IMR-90 (cell line): ENCODE data around the gene WDR62. TPM values are rescaled to one million over a fixed set of nuclear protein-coding genes. Genes with fewer than 3 reads are reported as not detected.
"Not testable (repeated sequence)": the region's sequence is repeated elsewhere in the genome, so short reads cannot be mapped to it uniquely, and the experiment has no call there.

Experiments
- ATAC-seq: fragments of 200-7000 bp; cut with Tn5 transposase; 2 replicates; pipeline ENCODE4 v1.9.1; 2020; ENCODE audit warnings: low read depth, mild to moderate bottlenecking, moderate library complexity
- BruUV-seq: library from RNA; stranded (reverse); fragments of 400-500 nt; replicated peaks from 2 replicates; lab custom pipeline; 2021; lab: Mats Ljungman, UMichigan
- CTCF ChIA-PET: fragments of 300-600 bp; formaldehyde crosslinking; extraction: SDS; loops from one replicate; lab custom pipeline; 2021; ENCODE audit warnings: antibody characterized with exemption; lab: Yijun Ruan, JAX
- POLR2A ChIA-PET: fragments of 300-600 bp; sonication (Branson Sonifier 250); formaldehyde crosslinking; loops from one replicate; lab custom pipeline; 2022; ENCODE audit warnings: antibody characterized with exemption; ENCODE audit not compliant: unreplicated experiment; lab: Charles Lee
- DNase-seq: peaks from one replicate; pipeline ENCODE4 v3.0.0; 2013
- H2AFZ ChIP-seq: replicated peaks from 2 replicates; pipeline ENCODE3; 2013; ENCODE audit warnings: low read length, mild to moderate bottlenecking; ENCODE audit not compliant: poor library complexity
- H2AK5ac ChIP-seq: 2 replicates; pipeline ENCODE4 v1.6.1; 2013; ENCODE audit warnings: low read depth, low read length, inconsistent platforms
- H2AK9ac ChIP-seq: replicated peaks from 2 replicates; pipeline ENCODE3; 2013; ENCODE audit warnings: mild to moderate bottlenecking, low read depth, low read length, moderate library complexity; ENCODE audit not compliant: poor library complexity
- H2BK120ac ChIP-seq: 2 replicates; pipeline ENCODE4 v1.6.1; 2013; ENCODE audit warnings: low read depth, low read length, inconsistent platforms
- H2BK15ac ChIP-seq: 3 replicates; pipeline ENCODE4 v1.6.1; 2013; ENCODE audit warnings: low read depth, low read length, inconsistent platforms
- H2BK20ac ChIP-seq: 2 replicates; pipeline ENCODE4 v1.6.1; 2013; ENCODE audit warnings: low read depth, mild to moderate bottlenecking, inconsistent platforms, low read length, moderate library complexity
- H2BK5ac ChIP-seq: 2 replicates; pipeline ENCODE4 v1.6.1; 2013; ENCODE audit warnings: mild to moderate bottlenecking, low read depth, low read length, inconsistent platforms; ENCODE audit not compliant: poor library complexity, severe bottlenecking
- H3K14ac ChIP-seq: replicated peaks from 2 replicates; pipeline ENCODE4 v1.6.1; 2013; ENCODE audit warnings: low read depth, low read length, inconsistent platforms
- H3K18ac ChIP-seq: 2 replicates; pipeline ENCODE4 v1.6.1; 2013; ENCODE audit warnings: low read depth, low read length, control low read depth
- H3K23ac ChIP-seq: 2 replicates; pipeline ENCODE4 v1.6.1; 2013; ENCODE audit warnings: low read depth, low read length, inconsistent platforms
- H3K27ac ChIP-seq: 2 replicates; pipeline ENCODE4 v1.5.1; 2013; ENCODE audit warnings: mild to moderate bottlenecking, control low read depth, low read length; ENCODE audit not compliant: insufficient read depth
- H3K27me3 ChIP-seq: 2 replicates; pipeline ENCODE4 v1.6.1; 2013; ENCODE audit warnings: low read length; ENCODE audit not compliant: control insufficient read depth, insufficient read depth
- H3K36me3 ChIP-seq: 2 replicates; pipeline ENCODE4 v1.6.1; 2013; ENCODE audit warnings: low read length, mixed read lengths; ENCODE audit not compliant: control insufficient read depth, insufficient read depth
- H3K4ac ChIP-seq: 2 replicates; pipeline ENCODE4 v1.6.1; 2013; ENCODE audit warnings: low read depth, low read length, inconsistent platforms
- H3K4me1 ChIP-seq: 2 replicates; pipeline ENCODE4 v1.6.1; 2013; ENCODE audit warnings: low read length, mixed read lengths; ENCODE audit not compliant: control insufficient read depth, insufficient read depth
- H3K4me2 ChIP-seq: 2 replicates; pipeline ENCODE4 v1.6.1; 2013; ENCODE audit warnings: low read depth, mild to moderate bottlenecking, control low read depth, low read length, moderate library complexity
- H3K4me3 ChIP-seq: 2 replicates; pipeline ENCODE4 v1.5.1; 2013; ENCODE audit warnings: low read depth, mild to moderate bottlenecking, control low read depth, low read length, moderate library complexity; ENCODE audit not compliant: insufficient read depth
- H3K56ac ChIP-seq: 2 replicates; pipeline ENCODE4 v1.6.1; 2013; ENCODE audit warnings: low read length, inconsistent platforms; ENCODE audit not compliant: insufficient read depth; ENCODE audit errors: extremely low read depth
- H3K79me1 ChIP-seq, 2 experiments: 2 replicates each; pipeline ENCODE4 v1.6.1; 2013; ENCODE audit warnings: low read length in 2 of 2, inconsistent platforms in 1 of 2, low read depth in 1 of 2
- H3K9ac ChIP-seq: 2 replicates; pipeline ENCODE4 v1.6.1; 2013; ENCODE audit warnings: low read depth, low read length, control low read depth
- H3K9me1 ChIP-seq: 2 replicates; pipeline ENCODE4 v1.6.1; 2013; ENCODE audit warnings: low read length, inconsistent platforms; ENCODE audit not compliant: insufficient read depth
- H3K9me3 ChIP-seq: 2 replicates; pipeline ENCODE4 v1.6.1; 2013; ENCODE audit warnings: low read length; ENCODE audit not compliant: control insufficient read depth, insufficient read depth
- H4K20me1 ChIP-seq: 2 replicates; pipeline ENCODE4 v1.6.1; 2013; ENCODE audit warnings: low read length, inconsistent platforms; ENCODE audit not compliant: insufficient read depth
- H4K5ac ChIP-seq: 2 replicates; pipeline ENCODE4 v1.6.1; 2013; ENCODE audit warnings: mild to moderate bottlenecking, low read depth, low read length, control low read depth
- H4K8ac ChIP-seq, 2 experiments: 2 replicates each; pipeline ENCODE4 v1.6.1; 2013; ENCODE audit warnings: low read depth in 2 of 2, low read length in 2 of 2, control low read depth in 1 of 2, inconsistent platforms in 1 of 2
- H4K91ac ChIP-seq: 2 replicates; pipeline ENCODE4 v1.6.1; 2013; ENCODE audit warnings: low read depth, low read length, inconsistent platforms; ENCODE audit not compliant: insufficient read depth
- CEBPB ChIP-seq: IDR thresholded peaks from 2 replicates; pipeline ENCODE4 v1.6.1; 2012; ENCODE audit warnings: low read depth, low read length, improper control_type of control experiment
- ELK1 ChIP-seq: fragments of 150-350 bp; IDR thresholded peaks from 2 replicates; pipeline ENCODE4 v1.6.1; 2016; ENCODE audit warnings: low read depth, mild to moderate bottlenecking, low read length, moderate library complexity, borderline replicate concordance
- MXI1 ChIP-seq: IDR thresholded peaks from 2 replicates; pipeline ENCODE4 v1.6.1; 2012; ENCODE audit warnings: low read depth, mild to moderate bottlenecking, low read length, moderate library complexity, borderline replicate concordance
- NFE2L2 ChIP-seq: fragments of 150-350 bp; IDR thresholded peaks from 2 replicates; pipeline ENCODE4 v1.6.1; 2016; ENCODE audit warnings: low read depth, mild to moderate bottlenecking, low read length
- WGBS, 2 experiments: methylation state at CpG; one replicate each; pipeline versions ENCODE4 v1.1.5 to v1.1.7; 2013; ENCODE audit warnings: missing lambda C conversion rate in 2 of 2; ENCODE audit not compliant: insufficient read length in 1 of 2; ENCODE audit errors: extremely low coverage in 2 of 2; 5-methylcytosine and 5-hydroxymethylcytosine counted together
- dilution Hi-C: fragments of 300-500 bp; cut with HindIII; formaldehyde crosslinking; loops from one replicate; pipeline ENCODE4 v1.14.3; 2018; ENCODE audit warnings: low sequenced_read_pairs; ENCODE audit not compliant: unreplicated experiment
- in situ Hi-C: fragments of 300-500 bp; cut with MboI; formaldehyde crosslinking; loops from 3 replicates; pipeline ENCODE4 v1.14.3; 2019; ENCODE audit warnings: low sequenced_read_pairs, inconsistent platforms, mixed read lengths
- intact Hi-C: fragments of 100-400 bp; cut with micrococcal nuclease; formaldehyde crosslinking; loops from 2 replicates; pipeline ENCODE4 v1.10.0; 2022
- polyA plus RNA-seq, 3 experiments: library from polyadenylated mRNA; depleted of rRNA; stranded (reverse); fragments of >200 nt; gene quantifications; 2 replicates each; pipeline ENCODE4 v1.2.3, GENCODE V29; 2012; ENCODE audit warnings: low replicate concordance in 1 of 3
- total RNA-seq: library from RNA; depleted of rRNA; stranded (reverse); fragments of >200 nt; gene quantifications from 2 replicates; pipeline ENCODE4 v1.2.3, GENCODE V29; 2012

The WDR62 gene
- total and polyA plus RNA-seq, 2 of the 4 experiments (the other 2 are of a cell fraction) = 4.5 to 7.0 TPM

DNA sequence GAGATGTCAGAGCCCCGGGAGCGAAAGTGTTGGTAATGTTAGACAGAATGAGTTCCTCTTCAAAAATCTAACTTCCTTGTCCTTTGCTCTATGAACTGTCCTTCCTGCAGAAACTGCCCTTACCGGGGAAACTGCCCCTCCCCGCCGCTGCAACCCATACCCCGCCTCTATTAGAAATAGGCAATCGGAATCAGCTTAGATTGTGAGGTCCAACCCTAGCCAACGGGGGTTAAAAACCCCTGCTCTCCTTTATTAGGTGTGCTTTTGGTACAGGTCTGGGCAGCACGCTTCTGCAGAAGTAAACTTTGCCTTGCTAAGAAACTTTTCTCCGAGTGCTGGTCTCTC is 73.7 kb downstream of the WDR62 start:
- CTCF ChIA-PET = interaction anchor here (0.5 to 3.6 kb wide), 14 partner anchors 9 to 252 kb away, joined by 3 to 20 read pairs (median 4); partner anchors contain the start of genes POLR2I and TBCB
- H3K23ac ChIP-seq = peak overlapping the region; percentile 67; the same call in 1 of the 2 replicates
- peak overlapping the region; percentile 12; the same call in 1 of the 2 replicates for H2BK120ac ChIP-seq
- ATAC-seq (peak; percentile 9), DNase-seq (no peak)
- H4K5ac ChIP-seq = peak overlapping the region; percentile 32
- peak overlapping the region; percentile 18 for H3K18ac ChIP-seq
- POLR2A ChIA-PET = no interaction called here
- peak overlapping the region; percentile 68 for H3K9ac ChIP-seq
- intact Hi-C loops = no loop called here
- peak overlapping the region; percentile 65 for H3K4me2 ChIP-seq
- peak overlapping the region; percentile 47 for H3K4me3 ChIP-seq
- no TSS peak for BruUV-seq
- no peak overlapping the region for H2BK20ac ChIP-seq
- H4K20me1 ChIP-seq = no peaks in the 10 kb centered on the region
- H3K36me3 ChIP-seq = peaks cover 10% of the 10 kb centered on the region; the same call in 1 of the 2 replicates
- H2BK15ac ChIP-seq = no peak overlapping the region; the same call in 2 of the 3 replicates
- H3K27me3 ChIP-seq = no peaks in the 10 kb centered on the region
- TF ChIP-seq ELK1 = no peak
- no peak for TF ChIP-seq NFE2L2
- no peak for TF ChIP-seq MXI1
- no peak for TF ChIP-seq CEBPB
- no peaks in the 10 kb centered on the region for H3K79me1 ChIP-seq
- H2AK5ac ChIP-seq = peak overlapping the region; percentile 29; the same call in 1 of the 2 replicates
- peak overlapping the region; percentile 79 for H2AK9ac ChIP-seq
- peak overlapping the region; percentile 68 for H3K56ac ChIP-seq
- no peaks in the 10 kb centered on the region; the same call in 1 of the 2 replicates for H3K4me1 ChIP-seq
- peak overlapping the region; percentile 81 for H4K91ac ChIP-seq
- peak overlapping the region; percentile 68 for H2BK5ac ChIP-seq
- peak overlapping the region; percentile 92 for H2AFZ ChIP-seq
- H3K9me1 ChIP-seq = no peaks in the 10 kb centered on the region
- WGBS, 2 experiments = 86% methylated on average over 1 of the region's 10 CpGs; no CpG with 5 or more reads in 1 of the 2 experiments
- in situ Hi-C loops = loop anchor here (5.0 kb wide), 1 partner anchor 44 kb away; no protein-coding TSS in a partner anchor
- peak overlapping the region; percentile 32 to 87 for H4K8ac ChIP-seq
- H3K4ac ChIP-seq = peak overlapping the region; percentile 81
- dilution Hi-C loops = no loop called here
- no peaks in the 10 kb centered on the region for H3K9me3 ChIP-seq
- H3K27ac ChIP-seq = peak overlapping the region; percentile 73
- peak overlapping the region; percentile 74 for H3K14ac ChIP-seq

- H3K4me1 ChIP-seq, CTCF ChIA-PET, H2BK120ac ChIP-seq, H4K5ac ChIP-seq, ATAC-seq, H3K36me3 ChIP-seq, H3K4ac ChIP-seq, H3K27me3 ChIP-seq, H2BK5ac ChIP-seq, in situ Hi-C loops, intact Hi-C loops, H3K9me3 ChIP-seq, BruUV-seq, H4K91ac ChIP-seq, H4K20me1 ChIP-seq, H3K9me1 ChIP-seq, H2BK15ac ChIP-seq, H3K4me3 ChIP-seq, H3K4me2 ChIP-seq, H2AFZ ChIP-seq, dilution Hi-C loops, H3K27ac ChIP-seq, H3K23ac ChIP-seq, H3K9ac ChIP-seq, H3K79me1 ChIP-seq, H4K8ac ChIP-seq, H2AK5ac ChIP-seq, H3K18ac ChIP-seq, H3K56ac ChIP-seq, DNase-seq, POLR2A ChIA-PET, H3K14ac ChIP-seq, H2BK20ac ChIP-seq, H2AK9ac ChIP-seq: not testable (repeated sequence)
- no CpG with 5 or more reads among the region's 6 CpGs for WGBS, 2 experiments
Measured at GRCh38 chr19:36131221-36131620, 76.5 kb downstream of the WDR62 start.
